ENCODE data around the gene NLRC5.

NLRC5 gene, protein sequence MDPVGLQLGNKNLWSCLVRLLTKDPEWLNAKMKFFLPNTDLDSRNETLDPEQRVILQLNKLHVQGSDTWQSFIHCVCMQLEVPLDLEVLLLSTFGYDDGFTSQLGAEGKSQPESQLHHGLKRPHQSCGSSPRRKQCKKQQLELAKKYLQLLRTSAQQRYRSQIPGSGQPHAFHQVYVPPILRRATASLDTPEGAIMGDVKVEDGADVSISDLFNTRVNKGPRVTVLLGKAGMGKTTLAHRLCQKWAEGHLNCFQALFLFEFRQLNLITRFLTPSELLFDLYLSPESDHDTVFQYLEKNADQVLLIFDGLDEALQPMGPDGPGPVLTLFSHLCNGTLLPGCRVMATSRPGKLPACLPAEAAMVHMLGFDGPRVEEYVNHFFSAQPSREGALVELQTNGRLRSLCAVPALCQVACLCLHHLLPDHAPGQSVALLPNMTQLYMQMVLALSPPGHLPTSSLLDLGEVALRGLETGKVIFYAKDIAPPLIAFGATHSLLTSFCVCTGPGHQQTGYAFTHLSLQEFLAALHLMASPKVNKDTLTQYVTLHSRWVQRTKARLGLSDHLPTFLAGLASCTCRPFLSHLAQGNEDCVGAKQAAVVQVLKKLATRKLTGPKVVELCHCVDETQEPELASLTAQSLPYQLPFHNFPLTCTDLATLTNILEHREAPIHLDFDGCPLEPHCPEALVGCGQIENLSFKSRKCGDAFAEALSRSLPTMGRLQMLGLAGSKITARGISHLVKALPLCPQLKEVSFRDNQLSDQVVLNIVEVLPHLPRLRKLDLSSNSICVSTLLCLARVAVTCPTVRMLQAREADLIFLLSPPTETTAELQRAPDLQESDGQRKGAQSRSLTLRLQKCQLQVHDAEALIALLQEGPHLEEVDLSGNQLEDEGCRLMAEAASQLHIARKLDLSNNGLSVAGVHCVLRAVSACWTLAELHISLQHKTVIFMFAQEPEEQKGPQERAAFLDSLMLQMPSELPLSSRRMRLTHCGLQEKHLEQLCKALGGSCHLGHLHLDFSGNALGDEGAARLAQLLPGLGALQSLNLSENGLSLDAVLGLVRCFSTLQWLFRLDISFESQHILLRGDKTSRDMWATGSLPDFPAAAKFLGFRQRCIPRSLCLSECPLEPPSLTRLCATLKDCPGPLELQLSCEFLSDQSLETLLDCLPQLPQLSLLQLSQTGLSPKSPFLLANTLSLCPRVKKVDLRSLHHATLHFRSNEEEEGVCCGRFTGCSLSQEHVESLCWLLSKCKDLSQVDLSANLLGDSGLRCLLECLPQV (N-terminal part only)

GRCh38 chr16:56988948-56989945 is at the start of gene NLRC5:
Gene NLRC5 (plus strand): TSS chr16:56989557. CDS start chr16:57020713, 31,156 bp downstream.
- DNase-seq (ENCODE audit: low read depth) = peak; percentile 74

DNA sequence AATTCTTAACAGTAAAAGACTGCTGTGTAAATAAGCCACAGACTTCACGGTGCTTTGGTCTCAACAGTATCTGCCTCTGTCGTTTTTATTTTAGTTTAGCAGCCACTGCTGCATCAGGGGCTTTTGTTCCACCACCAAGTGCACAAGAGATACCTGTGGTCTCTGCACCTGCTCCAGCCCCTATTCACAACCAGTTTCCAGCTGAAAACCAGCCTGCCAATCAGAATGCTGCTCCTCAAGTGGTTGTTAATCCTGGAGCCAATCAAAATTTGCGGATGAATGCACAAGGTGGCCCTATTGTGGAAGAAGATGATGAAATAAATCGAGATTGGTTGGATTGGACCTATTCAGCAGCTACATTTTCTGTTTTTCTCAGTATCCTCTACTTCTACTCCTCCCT is 49.6 kb upstream of the NLRC5 start:
- no peak for DNase-seq (ENCODE audit: low read depth)

DNA sequence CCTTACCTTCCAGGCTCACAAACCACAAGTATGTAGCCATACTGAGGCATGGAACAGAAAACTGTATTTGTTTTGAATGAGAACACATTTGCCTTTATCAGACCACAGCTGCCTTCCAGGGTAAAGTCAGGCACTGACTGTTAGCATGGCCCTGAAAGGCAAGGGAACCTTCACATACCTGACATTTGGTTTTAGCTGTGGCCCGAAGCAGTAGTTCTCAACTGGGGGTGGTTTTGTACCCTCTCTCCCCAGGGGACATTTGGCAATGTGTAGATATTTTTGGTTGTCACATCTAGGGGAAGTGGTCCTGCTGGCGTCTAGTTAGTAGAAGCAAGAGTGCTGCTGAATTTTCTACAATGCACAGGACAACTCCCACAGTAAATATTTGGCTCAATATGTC is 48.3 kb upstream of the NLRC5 start:
- no peak for DNase-seq (ENCODE audit: low read depth)

DNA sequence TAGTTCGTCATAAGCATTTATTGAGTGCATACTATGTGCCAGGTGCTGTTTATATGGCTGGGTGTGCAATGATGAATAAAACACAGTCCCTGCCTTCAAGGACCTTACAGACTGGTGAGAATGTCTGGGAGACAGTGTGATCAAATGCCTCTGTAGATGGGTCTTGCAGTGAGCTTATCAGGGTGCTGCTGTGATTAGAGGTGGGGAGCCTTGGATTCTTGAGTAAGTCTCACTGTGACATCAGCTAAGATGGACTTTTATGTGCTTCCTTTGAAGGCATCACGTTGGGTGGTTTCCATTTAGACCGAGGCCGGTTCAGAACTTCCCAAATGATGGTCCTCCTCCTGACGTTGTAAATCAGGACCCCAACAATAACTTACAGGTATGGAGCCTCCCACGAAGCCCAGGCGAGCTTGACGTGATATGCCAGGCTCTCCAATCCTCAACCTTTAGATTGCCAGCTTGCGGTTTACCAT is 47.5 kb upstream of the NLRC5 start:
- DNase-seq (ENCODE audit: low read depth) = no peak

- DNase-seq (ENCODE audit: low read depth) = no peak
Observed at GRCh38 chr16:56943761-56944375, 45.5 kb upstream of the NLRC5 start.

- no peak for DNase-seq (ENCODE audit: low read depth)
Observed at GRCh38 chr16:56944954-56945839, 44.2 kb upstream of the NLRC5 start.

DNA sequence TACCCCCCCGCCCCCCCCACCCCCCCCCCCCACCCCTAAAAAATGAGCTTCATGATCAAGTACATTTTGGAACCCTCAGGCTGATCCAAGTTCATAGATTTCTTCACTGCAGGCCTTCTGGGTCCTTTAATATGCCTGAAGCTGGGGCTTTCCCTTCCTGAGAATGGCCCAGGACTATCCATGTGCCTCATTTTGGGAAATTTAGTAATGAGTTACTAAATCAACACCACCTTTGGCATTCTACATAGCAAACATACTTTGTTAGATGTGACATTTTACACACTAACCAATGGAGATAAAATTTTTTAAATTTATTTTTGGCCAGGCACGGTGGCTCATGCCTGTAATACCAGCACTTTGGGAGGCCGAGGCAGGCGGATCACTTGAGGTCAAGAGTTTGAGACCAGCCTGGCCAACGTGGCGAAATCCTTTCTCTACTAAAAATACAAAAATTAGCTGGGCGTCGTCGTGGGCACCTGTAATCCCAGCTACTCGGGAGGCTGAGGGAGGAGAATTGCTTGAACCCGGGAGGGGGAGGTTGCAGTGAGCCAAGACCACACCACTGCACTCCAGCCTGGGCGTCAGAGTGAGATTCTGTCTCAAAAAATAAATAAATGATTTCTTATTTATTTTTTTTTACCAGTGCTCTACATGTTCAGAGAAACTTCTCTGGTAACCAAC is 43.4 kb upstream of the NLRC5 start:
- no peak for DNase-seq (ENCODE audit: low read depth)

- DNase-seq (ENCODE audit: low read depth) = no peak
Observed at GRCh38 chr16:56946767-56947603, 42.4 kb upstream of the NLRC5 start.

DNA sequence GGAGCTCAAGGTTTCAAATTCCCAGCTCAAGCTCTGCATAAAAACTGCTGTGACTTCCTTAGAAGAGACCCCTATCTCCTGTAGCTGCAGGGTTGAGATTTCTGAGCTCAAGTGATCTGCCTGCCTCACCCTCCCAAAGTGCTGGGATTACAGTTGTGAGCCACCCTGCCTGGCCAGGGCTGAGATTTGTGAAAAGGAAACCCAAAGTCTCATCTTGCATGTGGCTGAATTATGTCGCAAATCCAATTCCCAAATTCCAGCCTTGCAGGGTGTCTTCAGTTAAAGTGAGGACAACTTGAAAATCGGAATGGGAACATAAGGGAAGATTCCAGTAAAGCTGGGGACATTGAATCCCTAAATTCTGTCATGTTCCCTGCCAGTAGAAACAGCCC is 41.8 kb upstream of the NLRC5 start:
- no peak for DNase-seq (ENCODE audit: low read depth)

DNA sequence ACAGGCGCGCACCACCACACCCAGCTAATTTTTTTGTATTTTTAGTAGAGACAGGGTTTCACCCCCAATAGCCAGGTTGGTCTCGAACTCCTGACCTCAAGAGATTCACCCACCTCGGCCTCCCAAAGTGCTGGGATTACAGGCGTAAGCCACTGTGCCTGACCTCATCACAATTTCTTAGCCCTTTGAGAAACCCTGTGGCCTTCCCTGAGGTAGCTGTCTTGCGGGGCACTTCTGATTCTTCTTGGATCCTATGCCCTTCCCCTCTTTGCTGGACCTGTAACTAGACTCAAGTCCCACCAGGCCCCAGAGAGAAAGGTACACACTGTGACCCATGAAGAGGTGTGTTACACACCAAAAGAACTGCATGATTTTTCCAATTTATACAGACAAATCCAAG is 41.1 kb upstream of the NLRC5 start:
- no peak for DNase-seq (ENCODE audit: low read depth)

- no peak for DNase-seq (ENCODE audit: low read depth)
Observed at GRCh38 chr16:56950051-56950450, 39.3 kb upstream of the NLRC5 start.

- DNase-seq (ENCODE audit: low read depth) = no peak
Observed at GRCh38 chr16:56950455-56950854, 38.9 kb upstream of the NLRC5 start.

- DNase-seq (ENCODE audit: low read depth) = peak; percentile 32
Observed at GRCh38 chr16:56950881-56951771, 38.2 kb upstream of the NLRC5 start.

- no peak for DNase-seq (ENCODE audit: low read depth)
Observed at GRCh38 chr16:56953006-56953405, 36.4 kb upstream of the NLRC5 start.

- DNase-seq (ENCODE audit: low read depth) = no peak
Observed at GRCh38 chr16:56956076-56956475, 33.3 kb upstream of the NLRC5 start.

DNA sequence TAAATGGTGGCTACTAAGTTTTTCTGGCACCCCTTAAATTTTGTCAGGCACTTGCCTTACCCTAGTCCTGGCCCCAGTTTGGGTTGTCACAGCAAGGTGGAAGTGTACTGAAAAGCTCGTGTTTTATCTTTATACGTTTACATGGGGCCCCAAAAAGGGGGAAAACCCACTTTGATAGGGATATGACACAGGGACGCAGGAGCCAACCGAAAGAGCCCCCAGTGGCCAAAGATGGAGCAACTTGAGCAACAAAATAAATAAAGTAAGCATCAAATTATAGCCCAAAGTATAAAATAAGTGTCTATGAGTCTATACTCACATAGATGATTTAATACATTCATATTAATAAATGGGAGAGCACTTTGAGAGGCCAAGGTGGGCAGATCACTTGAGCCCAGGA is 32.6 kb upstream of the NLRC5 start:
- no peak for DNase-seq (ENCODE audit: low read depth)

All from stimulated activated CD8-positive, alpha-beta memory T cell treated with anti-CD3 and anti-CD28 coated beads, Interleukin-7, amount 100 ng/mL, for 24 hours (primary cell).